Measurements from ENCODE around the gene ASXL3.
A peak's percentile ranks its signal among the peaks of the same experiment; 100 is the strongest.

Gene ASXL3

GRCh38 chr18:33720133-33720532 lies 142.1 kb downstream of the ASXL3 start:
- no peak overlapping the region for H3K4me3 ChIP-seq (ENCODE audit: low read length)
- TF ChIP-seq, protein P1, sequence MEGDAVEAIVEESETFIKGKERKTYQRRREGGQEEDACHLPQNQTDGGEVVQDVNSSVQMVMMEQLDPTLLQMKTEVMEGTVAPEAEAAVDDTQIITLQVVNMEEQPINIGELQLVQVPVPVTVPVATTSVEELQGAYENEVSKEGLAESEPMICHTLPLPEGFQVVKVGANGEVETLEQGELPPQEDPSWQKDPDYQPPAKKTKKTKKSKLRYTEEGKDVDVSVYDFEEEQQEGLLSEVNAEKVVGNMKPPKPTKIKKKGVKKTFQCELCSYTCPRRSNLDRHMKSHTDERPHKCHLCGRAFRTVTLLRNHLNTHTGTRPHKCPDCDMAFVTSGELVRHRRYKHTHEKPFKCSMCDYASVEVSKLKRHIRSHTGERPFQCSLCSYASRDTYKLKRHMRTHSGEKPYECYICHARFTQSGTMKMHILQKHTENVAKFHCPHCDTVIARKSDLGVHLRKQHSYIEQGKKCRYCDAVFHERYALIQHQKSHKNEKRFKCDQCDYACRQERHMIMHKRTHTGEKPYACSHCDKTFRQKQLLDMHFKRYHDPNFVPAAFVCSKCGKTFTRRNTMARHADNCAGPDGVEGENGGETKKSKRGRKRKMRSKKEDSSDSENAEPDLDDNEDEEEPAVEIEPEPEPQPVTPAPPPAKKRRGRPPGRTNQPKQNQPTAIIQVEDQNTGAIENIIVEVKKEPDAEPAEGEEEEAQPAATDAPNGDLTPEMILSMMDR (IDR thresholded peaks at IDR 0.05; ENCODE audit: insufficient read depth, low read depth, low read length, missing control alignments), result no peak
- peak; percentile 57 for DNase-seq (ENCODE audit: low read depth)

DNA sequence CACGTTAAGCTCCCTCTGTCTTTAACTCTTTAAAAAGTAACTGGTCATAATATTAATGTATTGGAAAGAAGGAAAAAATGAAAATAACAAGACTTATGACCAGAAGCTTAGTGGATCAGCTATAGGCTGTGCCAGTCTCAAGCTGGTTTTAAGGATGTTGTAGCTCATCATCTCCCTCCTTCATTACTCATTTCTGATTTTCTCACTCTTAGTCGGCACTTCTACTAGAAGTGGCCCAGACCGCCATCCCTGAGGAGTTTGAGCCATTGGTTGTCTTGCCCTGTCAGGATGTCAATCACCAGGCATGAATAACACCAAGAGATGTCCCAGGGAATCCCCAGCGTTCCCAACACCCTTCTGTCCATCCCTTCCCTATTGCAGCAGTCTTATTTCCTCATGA lies 151.5 kb downstream of the ASXL3 start:
- DNase-seq (ENCODE audit: low read depth), result no peak
- TF ChIP-seq, protein P1 (IDR thresholded peaks at IDR 0.05; ENCODE audit: insufficient read depth, low read depth, low read length, missing control alignments), result no peak
- H3K4me3 ChIP-seq (ENCODE audit: low read length), result no peak overlapping the region

DNA sequence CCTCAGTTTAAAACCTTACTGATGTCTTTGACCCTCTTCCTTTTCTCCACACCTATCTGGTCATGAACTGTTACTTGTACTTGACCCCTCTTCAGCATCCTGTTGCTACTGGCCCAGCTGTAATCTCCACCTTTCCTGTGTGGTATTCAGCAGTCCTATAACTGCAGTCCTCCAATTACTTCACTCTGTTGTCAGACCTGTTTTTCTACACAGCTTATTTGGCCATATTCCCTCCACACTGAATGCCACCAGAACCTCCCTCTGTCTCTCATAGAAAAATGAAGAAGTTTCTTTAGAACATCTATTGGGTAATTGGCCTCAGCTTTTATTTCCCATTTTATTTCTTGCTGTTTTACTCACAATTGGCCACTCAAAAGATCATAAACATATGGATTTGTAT lies 155.4 kb downstream of the ASXL3 start:
- TF ChIP-seq, protein P1 (IDR thresholded peaks at IDR 0.05; ENCODE audit: insufficient read depth, low read depth, low read length, missing control alignments), result no peak
- peak; percentile 57 for DNase-seq (ENCODE audit: low read depth)
- no peak overlapping the region for H3K4me3 ChIP-seq (ENCODE audit: low read length)

GRCh38 chr18:33735428-33735827 lies 157.4 kb downstream of the ASXL3 start:
- TF ChIP-seq, protein P1 (IDR thresholded peaks at IDR 0.05; ENCODE audit: insufficient read depth, low read depth, low read length, missing control alignments), result no peak
- H3K4me3 ChIP-seq (ENCODE audit: low read length), result no peak overlapping the region

GRCh38 chr18:33741760-33742159 lies 163.7 kb downstream of the ASXL3 start:
- TF ChIP-seq, protein P1 (IDR thresholded peaks at IDR 0.05; ENCODE audit: insufficient read depth, low read depth, low read length, missing control alignments), result no peak
- no peak overlapping the region for H3K4me3 ChIP-seq (ENCODE audit: low read length)
- no peak for DNase-seq (ENCODE audit: low read depth)

More at GRCh38 chr18:33735428-33735827, 157.4 kb downstream of the ASXL3 start:
- DNase-seq (ENCODE audit: low read depth), result no peak

GRCh38 chr18:33744032-33744697 lies 166.1 kb downstream of the ASXL3 start:
- TF ChIP-seq, protein P1 (IDR thresholded peaks at IDR 0.05; ENCODE audit: insufficient read depth, low read depth, low read length, missing control alignments), result no peak
- H3K4me3 ChIP-seq (ENCODE audit: low read length), result no peak overlapping the region
- DNase-seq (ENCODE audit: low read depth), result no peak

All from epithelial cell of esophagus (primary cell).